Osteoblast (primary cell): ENCODE measurements around the gene MESD. TPM values are rescaled to one million over a fixed set of nuclear protein-coding genes. Genes with fewer than 3 reads are reported as not detected.
A peak's percentile ranks its signal among the peaks of the same experiment; 100 is the strongest.

ENCODE experiments used
- DNase-seq: peaks from one replicate; pipeline ENCODE4 v3.0.0; 2011; ENCODE audit warnings: low spot score, mixed read lengths; ENCODE audit not compliant: insufficient read length; ENCODE audit errors: missing footprints
- H2AFZ ChIP-seq: 2 replicates; pipeline ENCODE4 v1.6.0; 2011; ENCODE audit warnings: mild to moderate bottlenecking, low read length
- H3K27ac ChIP-seq: 2 replicates; pipeline ENCODE4 v1.5.1; 2011; ENCODE audit warnings: mild to moderate bottlenecking, low read depth, low read length, moderate library complexity
- H3K27me3 ChIP-seq: 2 replicates; pipeline ENCODE4 v1.6.0; 2012; ENCODE audit warnings: mild to moderate bottlenecking, control low read depth, inconsistent platforms, low read length, moderate library complexity; ENCODE audit not compliant: insufficient read depth
- H3K36me3 ChIP-seq: 2 replicates; pipeline ENCODE4 v1.5.1; 2011; ENCODE audit warnings: mild to moderate bottlenecking, low read length, control low read depth, moderate library complexity; ENCODE audit not compliant: insufficient read depth
- H3K4me1 ChIP-seq: 2 replicates; pipeline ENCODE4 v1.5.1; 2011; ENCODE audit warnings: mild to moderate bottlenecking, low read length, control low read depth, moderate library complexity; ENCODE audit not compliant: insufficient read depth
- H3K4me2 ChIP-seq: 2 replicates; pipeline ENCODE4 v1.6.0; 2011; ENCODE audit warnings: mild to moderate bottlenecking, low read length; ENCODE audit not compliant: insufficient read depth
- H3K4me3 ChIP-seq: fragments of 200-600 bp; sonication (generic); 3 replicates; pipeline ENCODE4 v1.5.1; 2012; ENCODE audit warnings: mild to moderate bottlenecking, low read length, inconsistent platforms; ENCODE audit not compliant: insufficient read depth
- H3K79me2 ChIP-seq: 2 replicates; pipeline ENCODE4 v1.6.0; 2012; ENCODE audit warnings: mild to moderate bottlenecking, low read length, control low read depth, inconsistent platforms; ENCODE audit not compliant: insufficient read depth
- H3K9me3 ChIP-seq: 2 replicates; pipeline ENCODE4 v1.5.1; 2011; ENCODE audit warnings: low read depth, low read length, control low read depth
- H4K20me1 ChIP-seq: 2 replicates; pipeline ENCODE4 v1.6.0; 2012; ENCODE audit warnings: mild to moderate bottlenecking, low read length, control low read depth; ENCODE audit not compliant: insufficient read depth
- total RNA-seq: library from RNA; depleted of rRNA; stranded (reverse); fragments of >200 nt; gene quantifications from 2 replicates; pipeline ENCODE4 v1.2.3, GENCODE V29; 2012
- TF ChIP-seq, protein P1 (sequence below): IDR thresholded peaks from 2 replicates; pipeline ENCODE4 v1.5.1; 2011; ENCODE audit warnings: mild to moderate bottlenecking, low read depth, low read length, moderate library complexity; ENCODE audit errors: extremely low read depth

MESD gene
- total RNA-seq, 1 donor = 16.6 TPM

GRCh38 chr15:80948651-80949292 lies 40.8 kb downstream of the MESD start:
- H3K4me3 ChIP-seq = no peak overlapping the region
- H4K20me1 ChIP-seq = peaks cover 36% of the 10 kb centered on the region
- H3K4me1 ChIP-seq = peaks cover 5% of the 10 kb centered on the region
- H3K27me3 ChIP-seq = no peaks in the 10 kb centered on the region
- H3K27ac ChIP-seq = peak overlapping the region; percentile 2
- peak; percentile 36 for DNase-seq
- TF ChIP-seq, protein P1, sequence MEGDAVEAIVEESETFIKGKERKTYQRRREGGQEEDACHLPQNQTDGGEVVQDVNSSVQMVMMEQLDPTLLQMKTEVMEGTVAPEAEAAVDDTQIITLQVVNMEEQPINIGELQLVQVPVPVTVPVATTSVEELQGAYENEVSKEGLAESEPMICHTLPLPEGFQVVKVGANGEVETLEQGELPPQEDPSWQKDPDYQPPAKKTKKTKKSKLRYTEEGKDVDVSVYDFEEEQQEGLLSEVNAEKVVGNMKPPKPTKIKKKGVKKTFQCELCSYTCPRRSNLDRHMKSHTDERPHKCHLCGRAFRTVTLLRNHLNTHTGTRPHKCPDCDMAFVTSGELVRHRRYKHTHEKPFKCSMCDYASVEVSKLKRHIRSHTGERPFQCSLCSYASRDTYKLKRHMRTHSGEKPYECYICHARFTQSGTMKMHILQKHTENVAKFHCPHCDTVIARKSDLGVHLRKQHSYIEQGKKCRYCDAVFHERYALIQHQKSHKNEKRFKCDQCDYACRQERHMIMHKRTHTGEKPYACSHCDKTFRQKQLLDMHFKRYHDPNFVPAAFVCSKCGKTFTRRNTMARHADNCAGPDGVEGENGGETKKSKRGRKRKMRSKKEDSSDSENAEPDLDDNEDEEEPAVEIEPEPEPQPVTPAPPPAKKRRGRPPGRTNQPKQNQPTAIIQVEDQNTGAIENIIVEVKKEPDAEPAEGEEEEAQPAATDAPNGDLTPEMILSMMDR = no peak
- H3K4me2 ChIP-seq = no peak overlapping the region
- H2AFZ ChIP-seq = no peak overlapping the region
- no peaks in the 10 kb centered on the region for H3K9me3 ChIP-seq
- H3K36me3 ChIP-seq = peaks cover 79% of the 10 kb centered on the region
- H3K79me2 ChIP-seq = no peaks in the 10 kb centered on the region

DNA sequence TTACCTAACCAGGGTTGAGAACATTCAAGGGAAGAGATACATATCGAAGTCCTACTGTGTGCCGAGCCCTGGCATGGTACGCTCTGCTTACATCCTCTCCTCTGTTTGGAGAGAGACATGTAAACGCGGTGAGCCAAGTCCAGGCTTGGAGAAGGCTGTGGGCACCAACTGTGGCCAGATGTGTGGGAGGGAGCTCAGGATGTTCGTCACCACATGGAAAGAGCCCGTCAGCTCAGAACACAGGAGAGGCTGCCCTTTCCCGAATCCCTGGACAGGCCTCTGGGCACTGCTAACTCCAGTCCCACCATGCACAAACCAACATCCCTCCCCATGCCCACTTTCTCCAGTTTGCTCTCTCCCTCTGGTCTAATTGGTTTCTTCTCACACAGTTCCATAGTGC lies 43.0 kb downstream of the MESD start:
- Histone ChIP-seq H3K4me3 (no peak overlapping the region), H3K4me1 (peaks cover 5% of the 10 kb centered on the region), H4K20me1 (peaks cover 23% of the 10 kb centered on the region), H3K9me3 (no peaks in the 10 kb centered on the region), H3K27me3 (no peaks in the 10 kb centered on the region), H3K4me2 (no peak overlapping the region), H3K27ac (peak overlapping the region; percentile 49), H3K36me3 (peaks cover 97% of the 10 kb centered on the region), H3K79me2 (no peaks in the 10 kb centered on the region), H2AFZ (no peak overlapping the region)
- DNase-seq = no peak
- TF ChIP-seq, protein P1 = no peak

GRCh38 chr15:80945605-80946004 lies 44.0 kb downstream of the MESD start:
- Histone ChIP-seq H3K4me3 (no peak overlapping the region), H3K9me3 (no peaks in the 10 kb centered on the region), H3K4me2 (no peak overlapping the region), H2AFZ (no peak overlapping the region), H3K27ac (no peak overlapping the region), H3K79me2 (no peaks in the 10 kb centered on the region), H3K4me1 (peaks cover 5% of the 10 kb centered on the region), H4K20me1 (peaks cover 20% of the 10 kb centered on the region), H3K36me3 (peaks cover 98% of the 10 kb centered on the region), H3K27me3 (no peaks in the 10 kb centered on the region)
- DNase-seq = no peak
- TF ChIP-seq, protein P1 = no peak

DNA sequence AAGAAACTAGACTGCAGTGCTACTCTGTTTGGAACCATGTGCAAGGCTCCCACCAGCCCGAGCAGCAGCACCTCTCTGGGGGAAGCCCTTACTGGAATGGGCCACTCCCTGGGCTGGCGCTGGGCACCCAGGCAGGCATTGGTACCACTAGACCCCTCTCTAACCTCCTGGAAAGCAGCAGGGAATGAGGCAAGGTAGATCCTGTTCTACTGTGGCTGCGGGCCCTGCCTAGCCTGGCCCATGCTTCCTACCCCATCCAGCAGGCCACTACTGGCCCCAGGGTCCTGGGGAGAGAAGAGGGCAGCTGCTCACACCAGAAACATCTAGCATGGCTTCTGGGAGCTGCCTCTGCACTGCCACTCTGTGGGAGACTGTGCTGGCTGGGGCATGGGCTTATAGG lies 44.8 kb downstream of the MESD start:
- H3K27me3 ChIP-seq = no peaks in the 10 kb centered on the region
- H3K4me3 ChIP-seq = no peak overlapping the region
- no peak overlapping the region for H3K4me2 ChIP-seq
- peak overlapping the region; percentile 0 for H3K27ac ChIP-seq
- peaks cover 98% of the 10 kb centered on the region for H3K36me3 ChIP-seq
- H3K79me2 ChIP-seq = no peaks in the 10 kb centered on the region
- no peak overlapping the region for H2AFZ ChIP-seq
- H3K9me3 ChIP-seq = no peaks in the 10 kb centered on the region
- TF ChIP-seq, protein P1 = no peak
- no peak for DNase-seq
- H4K20me1 ChIP-seq = peaks cover 23% of the 10 kb centered on the region
- peaks cover 5% of the 10 kb centered on the region for H3K4me1 ChIP-seq
